ENCODE data around the gene HMX1. TPM values are rescaled to one million over a fixed set of nuclear protein-coding genes. Genes with fewer than 3 reads are reported as not detected.

Gene HMX1
- total and polyA plus RNA-seq, 5 donors, result not detected

DNA sequence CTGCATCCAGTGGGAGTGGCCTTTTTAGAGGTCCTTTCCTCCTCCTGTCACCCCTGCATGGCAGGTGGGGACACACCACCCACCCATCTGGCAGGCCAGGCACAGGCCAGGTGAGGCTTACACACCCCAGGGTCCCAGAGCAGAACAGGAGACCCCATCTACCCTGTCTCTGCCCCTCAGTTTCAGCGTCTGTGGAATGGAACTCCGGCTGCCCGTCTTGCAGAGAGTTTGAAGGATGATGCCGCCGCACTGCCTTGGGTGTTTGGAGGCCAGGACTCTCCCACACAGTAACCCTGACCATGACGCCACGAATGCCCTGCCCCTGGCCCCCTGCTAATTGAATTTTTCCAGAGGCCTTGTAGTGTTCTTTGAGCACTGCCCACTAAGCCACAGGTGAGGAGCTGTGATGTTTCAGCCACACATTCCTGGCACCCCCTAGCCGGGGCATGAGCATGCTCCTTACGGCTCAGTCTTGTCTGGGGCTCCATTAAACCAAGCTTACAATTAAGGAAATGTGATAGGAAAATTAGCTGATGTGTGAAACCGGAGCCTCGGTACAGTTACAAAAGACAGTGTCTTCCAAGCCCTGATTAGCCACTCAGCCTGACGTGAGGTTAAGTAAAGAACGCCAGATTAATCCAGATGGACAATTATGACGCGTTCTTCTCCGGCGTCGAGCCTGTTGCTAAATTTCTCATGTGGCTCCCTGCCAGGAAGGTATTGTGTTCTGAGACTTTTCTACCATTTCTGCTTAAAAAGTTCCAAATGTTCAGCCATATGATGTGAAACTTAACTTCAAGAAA is 39.3 kb downstream of the HMX1 start:
- H3K27me3 ChIP-seq (ENCODE audit: control insufficient read depth, insufficient read depth), result no peaks in the 10 kb centered on the region

DNA sequence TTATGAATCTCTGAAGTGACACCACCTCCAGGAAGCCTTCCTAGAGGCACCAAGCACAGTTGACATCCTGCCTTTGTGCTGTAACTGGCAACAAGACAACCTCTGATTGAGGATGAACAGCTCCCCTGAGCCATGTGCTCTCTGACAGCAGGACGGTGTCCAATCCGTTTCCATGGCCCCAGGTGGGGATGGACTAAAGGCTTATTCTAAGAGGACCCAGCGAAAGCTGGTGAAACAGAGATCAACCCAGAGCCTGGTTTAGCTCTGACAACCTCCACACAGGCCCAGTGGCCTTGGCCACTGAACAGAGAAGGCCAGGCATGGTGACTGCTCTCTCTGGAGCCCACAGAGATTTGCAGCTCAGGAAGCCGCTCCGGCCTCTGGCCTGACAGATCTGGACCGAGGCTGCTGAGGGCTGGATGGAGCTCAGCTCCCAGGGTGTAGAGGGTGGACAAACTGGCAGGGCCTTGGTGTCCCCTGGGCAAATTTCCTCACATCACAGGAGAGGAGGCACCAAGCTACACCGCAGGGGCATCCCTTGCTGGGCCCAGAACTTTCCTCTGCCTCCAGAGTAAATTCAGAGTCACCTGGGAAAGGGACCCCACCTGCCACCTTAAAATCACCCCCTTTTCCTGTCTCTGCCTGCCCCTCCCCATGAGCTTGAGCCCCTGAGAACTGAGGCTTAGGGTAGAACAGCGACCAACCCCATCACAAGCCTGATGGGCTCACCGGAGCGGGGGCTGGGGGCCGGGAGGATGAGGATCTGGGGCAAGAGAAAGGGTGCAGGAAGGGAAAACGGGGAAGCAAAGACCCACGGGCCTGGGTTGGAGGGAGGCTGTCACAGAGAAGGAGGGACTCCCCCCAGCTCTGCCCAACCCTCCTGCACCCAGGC is 40.2 kb downstream of the HMX1 start:
- Histone ChIP-seq H3K4me3 (ENCODE audit: low read length) (no peak overlapping the region), H3K27me3 (ENCODE audit: control insufficient read depth, insufficient read depth) (no peaks in the 10 kb centered on the region), H3K9me3 (ENCODE audit: control insufficient read depth, low read length) (no peaks in the 10 kb centered on the region), H3K4me1 (ENCODE audit: control insufficient read depth, insufficient read depth, low read length) (no peaks in the 10 kb centered on the region), H3K27ac (ENCODE audit: low read length) (no peak overlapping the region)
- 79% methylated on average over 13 of the region's 13 CpGs for WGBS
- intact Hi-C loops (cut with DNase I), result no loop called here
- ATAC-seq (no peak), DNase-seq (no peak)

More for the DNA sequence above, 39.3 kb downstream of the HMX1 start:
- intact Hi-C loops (cut with DNase I), result no loop called here
- H3K9me3 ChIP-seq (ENCODE audit: control insufficient read depth, low read length), result no peaks in the 10 kb centered on the region
- DNase-seq, result no peak
- no peak for ATAC-seq
- H3K27ac ChIP-seq (ENCODE audit: low read length), result no peak overlapping the region
- 44% methylated on average over 18 of the region's 18 CpGs for WGBS
- no peaks in the 10 kb centered on the region for H3K4me1 ChIP-seq (ENCODE audit: control insufficient read depth, insufficient read depth, low read length)
- H3K4me3 ChIP-seq (ENCODE audit: low read length), result no peak overlapping the region

- Histone ChIP-seq H3K9me3 (ENCODE audit: control insufficient read depth, low read length) (no peaks in the 10 kb centered on the region), H3K27me3 (ENCODE audit: control insufficient read depth, insufficient read depth) (no peaks in the 10 kb centered on the region), H3K4me1 (ENCODE audit: control insufficient read depth, insufficient read depth, low read length) (no peaks in the 10 kb centered on the region), H3K27ac (ENCODE audit: low read length) (no peak overlapping the region), H3K4me3 (ENCODE audit: low read length) (no peak overlapping the region)
- WGBS, result 79% methylated on average over 11 of the region's 11 CpGs
- intact Hi-C loops (cut with DNase I), result no loop called here
- ATAC-seq (no peak), DNase-seq (no peak)
Measured at GRCh38 chr4:8830611-8831200, 40.9 kb downstream of the HMX1 start.

DNA sequence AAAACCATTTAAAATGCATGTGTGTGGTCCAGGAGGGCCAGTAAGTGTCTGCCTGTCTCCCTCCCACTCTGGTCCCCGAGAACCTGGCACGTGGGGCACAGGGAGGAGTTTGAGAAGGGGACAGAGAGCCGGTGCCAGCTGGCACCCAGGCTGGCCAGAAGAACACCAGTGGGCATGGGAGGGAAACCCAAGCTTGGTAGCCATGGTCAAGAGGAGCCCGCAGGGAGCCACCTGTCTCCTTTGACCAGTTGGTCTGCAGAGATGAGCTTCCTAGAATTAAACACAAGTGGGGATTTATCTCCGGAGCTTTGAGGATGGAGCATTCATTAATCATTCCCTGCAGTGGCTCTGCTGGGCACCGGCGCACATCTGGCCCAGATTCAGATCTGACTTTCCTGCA is 41.6 kb downstream of the HMX1 start:
- Histone ChIP-seq H3K4me3 (ENCODE audit: low read length) (no peak overlapping the region), H3K9me3 (ENCODE audit: control insufficient read depth, low read length) (no peaks in the 10 kb centered on the region), H3K27me3 (ENCODE audit: control insufficient read depth, insufficient read depth) (no peaks in the 10 kb centered on the region), H3K4me1 (ENCODE audit: control insufficient read depth, insufficient read depth, low read length) (no peaks in the 10 kb centered on the region), H3K27ac (ENCODE audit: low read length) (no peak overlapping the region)
- intact Hi-C loops (cut with DNase I), result no loop called here
- 76% methylated on average over 7 of the region's 7 CpGs for WGBS
- DNase-seq (no peak), ATAC-seq (no peak)

- no peak overlapping the region for H3K4me3 ChIP-seq (ENCODE audit: low read length)
- WGBS, result 88% methylated on average over 2 of the region's 2 CpGs
- no peaks in the 10 kb centered on the region for H3K4me1 ChIP-seq (ENCODE audit: control insufficient read depth, insufficient read depth, low read length)
- intact Hi-C loops (cut with DNase I), result no loop called here
- H3K9me3 ChIP-seq (ENCODE audit: control insufficient read depth, low read length), result no peaks in the 10 kb centered on the region
- ATAC-seq (no peak), DNase-seq (no peak)
- H3K27me3 ChIP-seq (ENCODE audit: control insufficient read depth, insufficient read depth), result no peaks in the 10 kb centered on the region
- no peak overlapping the region for H3K27ac ChIP-seq (ENCODE audit: low read length)
Measured at GRCh38 chr4:8829584-8829983, 42.1 kb downstream of the HMX1 start.

GRCh38 chr4:8828869-8829268 is 42.8 kb downstream of the HMX1 start:
- Histone ChIP-seq H3K27ac (ENCODE audit: low read length) (no peak overlapping the region), H3K4me1 (ENCODE audit: control insufficient read depth, insufficient read depth, low read length) (no peaks in the 10 kb centered on the region), H3K4me3 (ENCODE audit: low read length) (no peak overlapping the region), H3K9me3 (ENCODE audit: control insufficient read depth, low read length) (no peaks in the 10 kb centered on the region), H3K27me3 (ENCODE audit: control insufficient read depth, insufficient read depth) (no peaks in the 10 kb centered on the region)
- 77% methylated on average over 4 of the region's 4 CpGs for WGBS
- no peak for ATAC-seq
- no peak for DNase-seq
- intact Hi-C loops (cut with DNase I), result no loop called here

- intact Hi-C loops (cut with DNase I), result no loop called here
- Histone ChIP-seq H3K4me1 (ENCODE audit: control insufficient read depth, insufficient read depth, low read length) (no peaks in the 10 kb centered on the region), H3K27ac (ENCODE audit: low read length) (no peak overlapping the region), H3K4me3 (ENCODE audit: low read length) (no peak overlapping the region), H3K27me3 (ENCODE audit: control insufficient read depth, insufficient read depth) (no peaks in the 10 kb centered on the region), H3K9me3 (ENCODE audit: control insufficient read depth, low read length) (no peaks in the 10 kb centered on the region)
- DNase-seq (no peak), ATAC-seq (no peak)
- 70% methylated on average over 21 of the region's 21 CpGs for WGBS
Measured at GRCh38 chr4:8821151-8821950, 50.3 kb downstream of the HMX1 start.

DNA sequence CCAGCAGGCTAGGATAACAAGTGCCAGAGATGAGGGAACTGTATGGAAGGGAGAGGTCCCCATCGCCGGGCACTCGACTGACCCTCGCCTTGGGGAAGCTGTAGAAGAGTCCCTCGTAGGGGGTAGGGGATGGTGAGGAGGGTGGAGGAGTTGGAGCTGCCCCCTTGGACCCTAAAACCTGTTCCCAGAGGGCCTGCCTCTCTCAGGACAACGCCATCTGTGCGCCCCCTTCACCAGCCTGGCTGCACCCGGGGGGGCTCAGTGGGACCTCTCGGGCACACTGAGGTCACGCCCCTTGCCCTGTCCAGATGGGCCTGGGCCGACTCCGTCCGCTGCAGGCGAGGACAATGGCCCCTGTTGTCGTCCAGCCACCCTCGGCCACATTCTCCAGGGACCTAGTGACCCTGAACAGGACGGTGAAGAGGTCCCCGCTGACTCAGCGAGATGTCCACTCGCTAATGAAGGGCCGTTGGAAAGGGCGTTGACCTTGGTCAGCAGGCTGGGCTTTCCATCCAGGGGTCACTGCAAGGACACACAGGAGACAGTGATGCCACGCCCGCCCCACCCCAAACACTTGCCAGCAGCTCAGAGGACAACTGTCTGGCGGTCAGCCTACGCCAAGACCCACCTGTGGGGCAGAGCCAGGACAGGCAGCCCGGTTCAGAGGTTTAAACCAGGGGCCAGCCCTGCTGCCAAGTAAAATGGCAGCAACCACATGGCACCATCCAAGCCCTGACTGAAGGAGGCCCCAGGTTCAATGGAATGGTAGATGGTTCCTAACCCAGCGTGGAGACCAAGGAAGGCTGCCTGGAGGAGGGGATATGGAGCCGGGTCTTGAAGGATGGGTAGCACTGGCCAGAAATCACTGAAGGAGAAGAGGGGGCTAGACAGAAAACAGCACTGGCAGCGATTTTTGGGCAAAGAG is 51.2 kb downstream of the HMX1 start:
- H3K4me3 ChIP-seq (ENCODE audit: low read length), result no peak overlapping the region
- no peaks in the 10 kb centered on the region for H3K9me3 ChIP-seq (ENCODE audit: control insufficient read depth, low read length)
- intact Hi-C loops (cut with DNase I), result no loop called here
- H3K27ac ChIP-seq (ENCODE audit: low read length), result no peak overlapping the region
- 83% methylated on average over 30 of the region's 30 CpGs for WGBS
- H3K4me1 ChIP-seq (ENCODE audit: control insufficient read depth, insufficient read depth, low read length), result no peaks in the 10 kb centered on the region
- no peaks in the 10 kb centered on the region for H3K27me3 ChIP-seq (ENCODE audit: control insufficient read depth, insufficient read depth)
- ATAC-seq (no peak), DNase-seq (peak in 1 of 3 donors; percentile 35)

DNA sequence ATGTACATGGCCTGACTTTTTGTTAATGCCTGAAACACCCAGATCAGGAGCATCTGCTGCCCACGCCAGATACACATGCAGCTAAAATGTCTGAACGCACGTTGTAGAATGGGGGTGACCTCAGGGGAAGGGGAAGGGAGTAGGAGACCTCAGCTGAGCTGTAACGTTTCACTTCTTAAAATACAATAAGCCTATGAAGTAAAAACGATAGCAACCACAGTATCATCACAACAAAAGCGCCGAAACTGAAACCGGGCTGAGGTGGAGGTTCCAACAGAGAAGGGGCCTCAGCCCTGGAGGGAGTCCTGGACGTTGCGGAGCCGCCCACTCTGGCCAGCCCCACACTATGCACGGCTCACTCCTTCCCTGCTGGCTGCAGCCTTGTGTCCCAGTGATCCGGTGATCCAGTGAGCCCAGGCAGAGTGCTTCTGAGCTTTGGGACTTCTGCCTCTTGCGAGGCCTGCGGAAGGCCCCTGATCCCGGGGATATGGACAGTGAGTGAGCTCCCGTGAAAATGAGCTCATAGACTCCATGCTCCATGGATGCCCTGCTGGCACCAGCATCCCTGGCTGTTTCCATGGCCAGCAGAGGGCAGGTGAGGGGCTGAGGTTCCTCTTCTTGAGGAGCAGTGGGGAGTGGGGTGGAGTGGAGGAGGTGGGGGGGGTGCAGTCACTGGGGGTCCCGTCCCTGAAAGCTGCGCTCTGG is 52.0 kb downstream of the HMX1 start:
- WGBS, result 61% methylated on average over 19 of the region's 19 CpGs
- H3K27me3 ChIP-seq (ENCODE audit: control insufficient read depth, insufficient read depth), result no peaks in the 10 kb centered on the region
- no peaks in the 10 kb centered on the region for H3K4me1 ChIP-seq (ENCODE audit: control insufficient read depth, insufficient read depth, low read length)
- no peak overlapping the region for H3K27ac ChIP-seq (ENCODE audit: low read length)
- no peak for DNase-seq
- no peak for ATAC-seq
- H3K9me3 ChIP-seq (ENCODE audit: control insufficient read depth, low read length), result no peaks in the 10 kb centered on the region
- no peak overlapping the region for H3K4me3 ChIP-seq (ENCODE audit: low read length)
- intact Hi-C loops (cut with DNase I), result no loop called here

Data from right cardiac atrium (tissue), 5 donors.